Osteoblast (primary cell): ENCODE measurements around the gene LSP1. TPM values are rescaled to one million over a fixed set of nuclear protein-coding genes. Genes with fewer than 3 reads are reported as not detected.
A peak's percentile ranks its signal among the peaks of the same experiment; 100 is the strongest.

ENCODE experiments used
- DNase-seq: peaks from one replicate; pipeline ENCODE4 v3.0.0; 2011; ENCODE audit warnings: low spot score, mixed read lengths; ENCODE audit not compliant: insufficient read length; ENCODE audit errors: missing footprints
- H2AFZ ChIP-seq: 2 replicates; pipeline ENCODE4 v1.6.0; 2011; ENCODE audit warnings: mild to moderate bottlenecking, low read length
- H3K27ac ChIP-seq: 2 replicates; pipeline ENCODE4 v1.5.1; 2011; ENCODE audit warnings: mild to moderate bottlenecking, low read depth, low read length, moderate library complexity
- H3K27me3 ChIP-seq: 2 replicates; pipeline ENCODE4 v1.6.0; 2012; ENCODE audit warnings: mild to moderate bottlenecking, control low read depth, inconsistent platforms, low read length, moderate library complexity; ENCODE audit not compliant: insufficient read depth
- H3K36me3 ChIP-seq: 2 replicates; pipeline ENCODE4 v1.5.1; 2011; ENCODE audit warnings: mild to moderate bottlenecking, low read length, control low read depth, moderate library complexity; ENCODE audit not compliant: insufficient read depth
- H3K4me1 ChIP-seq: 2 replicates; pipeline ENCODE4 v1.5.1; 2011; ENCODE audit warnings: mild to moderate bottlenecking, low read length, control low read depth, moderate library complexity; ENCODE audit not compliant: insufficient read depth
- H3K4me2 ChIP-seq: 2 replicates; pipeline ENCODE4 v1.6.0; 2011; ENCODE audit warnings: mild to moderate bottlenecking, low read length; ENCODE audit not compliant: insufficient read depth
- H3K4me3 ChIP-seq: fragments of 200-600 bp; sonication (generic); 3 replicates; pipeline ENCODE4 v1.5.1; 2012; ENCODE audit warnings: mild to moderate bottlenecking, low read length, inconsistent platforms; ENCODE audit not compliant: insufficient read depth
- H3K79me2 ChIP-seq: 2 replicates; pipeline ENCODE4 v1.6.0; 2012; ENCODE audit warnings: mild to moderate bottlenecking, low read length, control low read depth, inconsistent platforms; ENCODE audit not compliant: insufficient read depth
- H3K9me3 ChIP-seq: 2 replicates; pipeline ENCODE4 v1.5.1; 2011; ENCODE audit warnings: low read depth, low read length, control low read depth
- H4K20me1 ChIP-seq: 2 replicates; pipeline ENCODE4 v1.6.0; 2012; ENCODE audit warnings: mild to moderate bottlenecking, low read length, control low read depth; ENCODE audit not compliant: insufficient read depth
- total RNA-seq: library from RNA; depleted of rRNA; stranded (reverse); fragments of >200 nt; gene quantifications from 2 replicates; pipeline ENCODE4 v1.2.3, GENCODE V29; 2012
- TF ChIP-seq, protein P1 (sequence below): IDR thresholded peaks from 2 replicates; pipeline ENCODE4 v1.5.1; 2011; ENCODE audit warnings: mild to moderate bottlenecking, low read depth, low read length, moderate library complexity; ENCODE audit errors: extremely low read depth

The LSP1 gene
- total RNA-seq, 1 donor, result 54.6 TPM

DNA sequence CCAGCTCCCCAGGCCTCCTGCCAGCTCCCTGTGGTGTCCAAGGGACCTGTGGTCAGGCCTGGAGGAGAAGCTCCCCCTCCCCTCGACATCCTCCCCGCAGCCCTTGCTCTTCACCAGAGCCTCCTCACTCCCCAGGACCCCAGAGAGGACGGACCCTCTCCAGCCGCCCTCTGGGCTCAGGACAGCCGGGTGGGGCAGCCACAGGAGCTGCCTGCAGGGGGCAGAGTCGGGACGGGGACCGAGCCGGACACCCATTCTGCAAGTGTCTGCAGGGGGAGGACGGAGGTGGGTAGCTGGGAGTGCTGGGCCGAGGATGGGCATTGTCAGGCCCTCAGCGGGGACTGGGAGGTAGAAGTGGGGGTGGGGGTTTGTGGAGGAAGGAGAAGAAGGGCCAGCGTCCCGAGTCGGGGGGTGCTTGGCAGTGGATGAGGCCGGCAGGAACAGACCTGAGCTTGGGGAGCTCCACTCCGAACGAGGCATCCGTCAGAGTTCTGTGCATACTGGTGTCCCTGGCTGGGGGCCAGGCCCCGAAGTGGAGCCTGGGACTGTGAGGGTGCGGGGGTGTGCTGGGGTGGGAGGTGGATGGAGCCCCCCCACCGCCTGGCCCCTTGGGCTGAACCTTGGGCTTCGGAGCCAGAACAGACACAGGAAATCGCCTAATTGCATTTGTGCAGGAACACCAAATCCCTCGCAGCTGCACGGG is 23.6 kb downstream of the LSP1 start:
- H3K4me1 ChIP-seq, result peaks cover 15% of the 10 kb centered on the region
- H4K20me1 ChIP-seq, result no peaks in the 10 kb centered on the region
- no peaks in the 10 kb centered on the region for H3K36me3 ChIP-seq
- DNase-seq, result peak; percentile 99
- H3K79me2 ChIP-seq, result no peaks in the 10 kb centered on the region
- H3K4me2 ChIP-seq, result peak overlapping the region; percentile 71
- H2AFZ ChIP-seq, result peak overlapping the region; percentile 68
- TF ChIP-seq, protein P1, sequence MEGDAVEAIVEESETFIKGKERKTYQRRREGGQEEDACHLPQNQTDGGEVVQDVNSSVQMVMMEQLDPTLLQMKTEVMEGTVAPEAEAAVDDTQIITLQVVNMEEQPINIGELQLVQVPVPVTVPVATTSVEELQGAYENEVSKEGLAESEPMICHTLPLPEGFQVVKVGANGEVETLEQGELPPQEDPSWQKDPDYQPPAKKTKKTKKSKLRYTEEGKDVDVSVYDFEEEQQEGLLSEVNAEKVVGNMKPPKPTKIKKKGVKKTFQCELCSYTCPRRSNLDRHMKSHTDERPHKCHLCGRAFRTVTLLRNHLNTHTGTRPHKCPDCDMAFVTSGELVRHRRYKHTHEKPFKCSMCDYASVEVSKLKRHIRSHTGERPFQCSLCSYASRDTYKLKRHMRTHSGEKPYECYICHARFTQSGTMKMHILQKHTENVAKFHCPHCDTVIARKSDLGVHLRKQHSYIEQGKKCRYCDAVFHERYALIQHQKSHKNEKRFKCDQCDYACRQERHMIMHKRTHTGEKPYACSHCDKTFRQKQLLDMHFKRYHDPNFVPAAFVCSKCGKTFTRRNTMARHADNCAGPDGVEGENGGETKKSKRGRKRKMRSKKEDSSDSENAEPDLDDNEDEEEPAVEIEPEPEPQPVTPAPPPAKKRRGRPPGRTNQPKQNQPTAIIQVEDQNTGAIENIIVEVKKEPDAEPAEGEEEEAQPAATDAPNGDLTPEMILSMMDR, result peak; percentile 74
- H3K9me3 ChIP-seq, result no peaks in the 10 kb centered on the region
- no peak overlapping the region for H3K27ac ChIP-seq
- H3K27me3 ChIP-seq, result peaks cover 1% of the 10 kb centered on the region
- H3K4me3 ChIP-seq, result peak overlapping the region; percentile 56

DNA sequence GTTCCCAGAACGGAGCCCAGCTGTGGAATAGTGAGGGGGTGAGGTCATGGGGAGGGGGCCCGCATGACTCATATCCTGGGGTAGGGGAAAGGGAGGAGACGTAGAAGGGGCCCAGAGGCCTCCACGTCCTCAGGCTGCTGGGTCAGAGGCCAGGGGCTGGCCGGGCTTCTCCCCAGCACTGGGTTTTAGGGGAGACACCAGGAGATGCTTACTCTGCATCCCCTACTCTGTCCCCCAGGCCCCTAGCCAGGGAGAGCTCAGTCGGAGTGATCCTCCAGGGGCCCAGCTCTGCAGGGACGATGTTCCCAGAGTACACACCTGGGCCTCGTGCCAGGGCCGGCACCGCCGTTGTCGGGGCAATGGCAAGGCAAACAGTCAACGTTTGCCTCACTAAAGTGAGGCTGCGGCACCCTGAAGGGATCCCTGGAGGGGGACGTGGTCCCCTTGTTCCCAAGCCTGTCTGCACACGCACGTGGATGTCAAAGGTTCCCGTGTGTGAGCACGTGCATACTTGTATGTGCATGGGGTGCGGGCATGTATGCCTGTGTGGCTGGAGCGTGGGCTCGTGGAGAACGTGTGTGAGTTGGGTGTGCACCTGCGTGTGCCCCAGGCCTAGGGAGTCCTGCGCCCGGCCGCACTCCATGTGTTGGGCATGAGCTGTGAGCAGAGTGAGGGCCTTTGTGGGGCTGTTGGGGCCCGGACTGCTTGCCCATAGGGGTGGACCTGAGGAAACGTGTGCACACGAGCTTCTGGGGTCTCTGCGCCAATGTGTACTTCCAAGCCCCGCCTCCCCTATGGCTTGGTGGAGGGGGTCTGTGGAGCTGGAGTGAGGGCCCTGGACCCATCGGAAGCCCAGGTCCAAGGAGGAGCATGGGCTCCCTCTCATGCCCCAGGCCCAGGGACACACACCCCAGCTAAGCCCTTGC is 24.6 kb downstream of the LSP1 start:
- H3K27me3 ChIP-seq, result no peaks in the 10 kb centered on the region
- H3K79me2 ChIP-seq, result no peaks in the 10 kb centered on the region
- H2AFZ ChIP-seq, result no peak overlapping the region
- peaks cover 15% of the 10 kb centered on the region for H3K4me1 ChIP-seq
- no peak overlapping the region for H3K4me2 ChIP-seq
- no peak overlapping the region for H3K27ac ChIP-seq
- no peak overlapping the region for H3K4me3 ChIP-seq
- no peaks in the 10 kb centered on the region for H4K20me1 ChIP-seq
- TF ChIP-seq, protein P1, result no peak
- H3K36me3 ChIP-seq, result no peaks in the 10 kb centered on the region
- H3K9me3 ChIP-seq, result no peaks in the 10 kb centered on the region
- peak; percentile 85 for DNase-seq

DNA sequence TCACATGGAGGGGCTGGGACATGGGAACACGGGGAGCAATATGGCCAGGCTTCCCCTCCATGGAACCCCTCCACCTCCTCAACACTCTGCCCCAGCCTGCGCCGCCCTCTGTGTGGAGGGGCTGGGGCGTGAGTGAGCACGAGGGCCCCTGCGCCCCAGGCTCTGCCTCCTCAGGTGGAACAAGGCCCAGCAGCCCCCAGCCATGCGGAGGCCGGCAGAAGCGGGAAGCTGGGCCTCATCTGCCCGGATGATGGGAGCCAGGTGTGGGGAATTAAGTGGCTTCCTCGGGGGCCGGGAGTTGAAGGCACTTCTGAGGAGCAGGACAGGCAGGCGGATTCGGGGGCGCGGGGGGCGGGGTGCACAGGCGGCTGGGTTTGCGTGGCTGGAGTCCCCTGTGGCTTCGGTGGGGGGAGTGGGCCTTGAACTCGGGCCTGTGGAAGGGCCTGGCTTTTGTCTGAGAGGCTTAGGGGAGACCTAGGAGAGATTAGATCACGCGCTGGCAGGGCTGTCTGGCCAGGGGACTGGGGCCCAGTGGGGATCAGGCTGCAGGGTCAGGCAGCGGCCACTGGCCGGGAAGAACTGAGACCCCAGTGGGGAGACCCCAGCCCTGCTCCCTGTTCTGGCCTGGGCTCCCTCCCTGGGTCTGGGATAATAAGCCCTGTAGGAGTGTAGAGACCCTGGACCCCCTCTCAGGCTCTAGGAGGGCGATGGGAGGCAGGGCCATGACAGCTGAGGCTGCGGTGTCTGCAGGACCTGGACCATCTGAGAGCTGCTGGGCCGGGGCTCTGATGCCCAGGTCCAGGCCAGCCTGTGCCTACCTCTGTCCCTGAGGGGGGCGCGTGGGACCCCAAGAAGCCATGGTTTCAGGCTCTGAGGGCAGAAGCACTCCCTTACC is 25.5 kb downstream of the LSP1 start:
- peak; percentile 85 for DNase-seq
- Histone ChIP-seq H3K4me2 (no peak overlapping the region), H3K79me2 (no peaks in the 10 kb centered on the region), H3K27me3 (no peaks in the 10 kb centered on the region), H4K20me1 (no peaks in the 10 kb centered on the region), H3K36me3 (no peaks in the 10 kb centered on the region), H3K9me3 (no peaks in the 10 kb centered on the region), H3K4me1 (peaks cover 15% of the 10 kb centered on the region), H3K4me3 (no peak overlapping the region), H2AFZ (no peak overlapping the region), H3K27ac (no peak overlapping the region)
- TF ChIP-seq, protein P1, result no peak
